H9 (cell line): ENCODE data around the gene DNASE1L2. TPM values are rescaled to one million over a fixed set of nuclear protein-coding genes. Genes with fewer than 3 reads are reported as not detected.
A peak's percentile ranks its signal among the peaks of the same experiment; 100 is the strongest.

Experiments
- DNase-seq: peaks from one replicate; pipeline ENCODE4 v3.0.0-alpha.2; 2017
- H2AFZ ChIP-seq: one replicate; pipeline ENCODE4 v1.6.1; 2013; ENCODE audit warnings: mild to moderate bottlenecking, low read length, control low read depth, moderate library complexity
- H2AK5ac ChIP-seq: 2 replicates; pipeline ENCODE4 v1.6.1; 2013; ENCODE audit warnings: low read length, control low read depth, mixed read lengths; ENCODE audit not compliant: insufficient read length
- H2BK120ac ChIP-seq: one replicate; pipeline ENCODE4 v1.6.1; 2013; ENCODE audit warnings: low read depth, mild to moderate bottlenecking, low read length, control low read depth, inconsistent platforms; ENCODE audit not compliant: poor library complexity, severe bottlenecking
- H2BK12ac ChIP-seq: 2 replicates; pipeline ENCODE4 v1.6.1; 2013; ENCODE audit warnings: low read length, control low read depth, mixed read lengths, low read depth; ENCODE audit not compliant: insufficient read length
- H2BK15ac ChIP-seq: 2 replicates; pipeline ENCODE4 v1.6.1; 2013; ENCODE audit warnings: low read depth, low read length, control low read depth
- H2BK20ac ChIP-seq: one replicate; pipeline ENCODE4 v1.6.1; 2013; ENCODE audit warnings: low read depth, mild to moderate bottlenecking, low read length, control low read depth, inconsistent platforms; ENCODE audit not compliant: poor library complexity, severe bottlenecking
- H2BK5ac ChIP-seq: 2 replicates; pipeline ENCODE4 v1.6.1; 2013; ENCODE audit warnings: low read length, control low read depth, mixed read lengths; ENCODE audit not compliant: insufficient read length
- H3K14ac ChIP-seq: 2 replicates; pipeline ENCODE4 v1.6.1; 2013; ENCODE audit warnings: low read length, control low read depth; ENCODE audit not compliant: insufficient read depth
- H3K18ac ChIP-seq: 2 replicates; pipeline ENCODE4 v1.6.1; 2013; ENCODE audit warnings: low read depth, mild to moderate bottlenecking, mixed read lengths, low read length, control low read depth; ENCODE audit not compliant: insufficient read length
- H3K23ac ChIP-seq: 2 replicates; pipeline ENCODE4 v1.6.1; 2013; ENCODE audit warnings: low read length, control low read depth, mixed read lengths, low read depth; ENCODE audit not compliant: insufficient read length
- H3K23me2 ChIP-seq: 2 replicates; pipeline ENCODE4 v1.6.1; 2013; ENCODE audit warnings: low read depth, mild to moderate bottlenecking, mixed read lengths, low read length, control low read depth; ENCODE audit not compliant: insufficient read length, poor library complexity, severe bottlenecking
- H3K27ac ChIP-seq: 2 replicates; pipeline ENCODE4 v1.5.1; 2013; ENCODE audit warnings: low read length, control low read depth, mixed read lengths, low read depth; ENCODE audit not compliant: insufficient read length
- H3K27me3 ChIP-seq: 2 replicates; pipeline ENCODE4 v1.6.1; 2013; ENCODE audit warnings: low read length, control low read depth, inconsistent platforms; ENCODE audit not compliant: insufficient read depth
- H3K4ac ChIP-seq: 2 replicates; pipeline ENCODE4 v1.6.1; 2013; ENCODE audit warnings: low read depth, mild to moderate bottlenecking, control low read depth, inconsistent platforms, low read length, moderate library complexity
- H3K4me1 ChIP-seq: 2 replicates; pipeline ENCODE4 v1.6.1; 2013; ENCODE audit warnings: low read length, control low read depth, inconsistent platforms; ENCODE audit not compliant: insufficient read depth
- H3K4me2 ChIP-seq: 2 replicates; pipeline ENCODE4 v1.6.1; 2013; ENCODE audit warnings: low read length, control low read depth, mixed read lengths; ENCODE audit not compliant: insufficient read length, insufficient read depth
- H3K56ac ChIP-seq: 2 replicates; pipeline ENCODE4 v1.6.1; 2013; ENCODE audit warnings: low read depth, mild to moderate bottlenecking, mixed read lengths, low read length, control low read depth; ENCODE audit not compliant: insufficient read length
- H3K79me1 ChIP-seq: 2 replicates; pipeline ENCODE4 v1.6.1; 2013; ENCODE audit warnings: low read depth, mild to moderate bottlenecking, moderate library complexity, low read length, control low read depth, inconsistent platforms; ENCODE audit not compliant: insufficient read depth, poor library complexity, severe bottlenecking
- H3K79me2 ChIP-seq: 2 replicates; pipeline ENCODE4 v1.6.1; 2013; ENCODE audit warnings: low read length, control low read depth, inconsistent platforms; ENCODE audit not compliant: insufficient read depth
- H3K9ac ChIP-seq: 2 replicates; pipeline ENCODE4 v1.6.1; 2013; ENCODE audit warnings: low read length, control low read depth, mixed read lengths; ENCODE audit not compliant: insufficient read length; ENCODE audit errors: extremely low read depth
- H3K9me3 ChIP-seq: one replicate; pipeline ENCODE4 v1.6.1; 2013; ENCODE audit warnings: low read depth, low read length, inconsistent platforms; ENCODE audit not compliant: control insufficient read depth
- H3T11ph ChIP-seq: one replicate; pipeline ENCODE4 v1.6.1; 2013; ENCODE audit warnings: mild to moderate bottlenecking, low read length, control low read depth, inconsistent platforms
- H4K20me1 ChIP-seq: one replicate; pipeline ENCODE4 v1.6.1; 2013; ENCODE audit not compliant: control insufficient read depth, insufficient read length, insufficient read depth
- H4K5ac ChIP-seq: 2 replicates; pipeline ENCODE4 v1.6.1; 2013; ENCODE audit warnings: low read depth, mild to moderate bottlenecking, mixed read lengths, low read length, control low read depth; ENCODE audit not compliant: insufficient read length
- H4K8ac ChIP-seq: replicated peaks from 2 replicates; pipeline ENCODE4 v1.6.1; 2013; ENCODE audit warnings: low read length, control low read depth, mixed read lengths, low read depth; ENCODE audit not compliant: insufficient read length
- H4K91ac ChIP-seq: 2 replicates; pipeline ENCODE4 v1.6.1; 2013; ENCODE audit warnings: low read depth, mild to moderate bottlenecking, moderate library complexity, mixed read lengths, low read length, control low read depth; ENCODE audit not compliant: insufficient read length
- H3K27ac Mint-ChIP-seq, 3 experiments: 2 replicates in 2 of 3; 3 replicates in 1 of 3; pipeline ENCODE4 v1.8.0; 2020 to 2021; ENCODE audit warnings: mixed read lengths in 3 of 3, mild to moderate bottlenecking in 1 of 3, moderate library complexity in 1 of 3
- H3K27me3 Mint-ChIP-seq: 2 replicates; pipeline ENCODE4 v1.8.0; 2021; ENCODE audit warnings: low read depth, mild to moderate bottlenecking, moderate library complexity, mixed read lengths
- H3K36me3 Mint-ChIP-seq, 3 experiments: 2 replicates in 2 of 3; 3 replicates in 1 of 3; pipeline ENCODE4 v1.8.0; 2020 to 2021; ENCODE audit warnings: low read depth in 3 of 3, mixed read lengths in 3 of 3; ENCODE audit not compliant: insufficient read depth in 1 of 3
- H3K4me1 Mint-ChIP-seq, 2 experiments: 2 replicates each; pipeline ENCODE4 v1.8.0; 2020; ENCODE audit warnings: mixed read lengths in 2 of 2
- H3K4me3 Mint-ChIP-seq, 2 experiments: 2 replicates in 1 of 2; 3 replicates in 1 of 2; pipeline ENCODE4 v1.8.0; 2020 to 2021; ENCODE audit warnings: mild to moderate bottlenecking in 2 of 2, mixed read lengths in 2 of 2, moderate library complexity in 1 of 2
- H3K9me3 Mint-ChIP-seq, 2 experiments: 2 replicates in 1 of 2; 3 replicates in 1 of 2; pipeline ENCODE4 v1.8.0; 2020; ENCODE audit warnings: mild to moderate bottlenecking in 2 of 2, mixed read lengths in 2 of 2, moderate library complexity in 1 of 2
- CTCF ChIP-seq: fragments of 200-600 bp; sonication (generic); conservative IDR thresholded peaks from 3 replicates; pipeline ENCODE4 v1.8.0; 2021; ENCODE audit warnings: antibody characterized with exemption, mild to moderate bottlenecking
- WGBS: extraction: QIAGEN DNeasy Blood & Tissue Kit; methylation state at CpG from one replicate; pipeline ENCODE4 v1.1.7; 2013; ENCODE audit warnings: missing lambda C conversion rate, low lambda C conversion rate, mixed read lengths; ENCODE audit not compliant: insufficient read length; ENCODE audit errors: extremely low coverage; 5-methylcytosine and 5-hydroxymethylcytosine counted together
- total RNA-seq: library from RNA; stranded (reverse); gene quantifications from 2 replicates; pipeline ENCODE4 v1.2.1, GENCODE V29; 2021

The DNASE1L2 gene
- total RNA-seq, 1 experiment from 2014 or later: 2.5 TPM

GRCh38 chr16:2235695-2236336 is 428 bp upstream of the DNASE1L2 start:
- Histone ChIP-seq H3K14ac (no peak overlapping the region), H3K18ac (no peak overlapping the region), H3K4me1 (no peaks in the 10 kb centered on the region), H4K5ac (no peak overlapping the region), H3K4ac (no peak overlapping the region), H2BK120ac (no peak overlapping the region), H3K9ac (no peak overlapping the region), H3K56ac (no peak overlapping the region), H2BK5ac (no peak overlapping the region), H3K27me3 (peaks cover 2% of the 10 kb centered on the region; the same call in 1 of the 2 replicates), H3K27ac (no peak overlapping the region), H3K9me3 (no peaks in the 10 kb centered on the region), H3T11ph (no peak overlapping the region), H3K4me2 (peak overlapping the region; percentile 67), H3K23ac (no peak overlapping the region), H2AFZ (no peak overlapping the region), H4K91ac (no peak overlapping the region), H4K8ac (no peak overlapping the region), H2BK15ac (no peak overlapping the region), H2AK5ac (no peak overlapping the region), H4K20me1 (no peaks in the 10 kb centered on the region), H3K79me2 (no peaks in the 10 kb centered on the region), H3K23me2 (peaks cover 13% of the 10 kb centered on the region), H2BK20ac (no peak overlapping the region), H2BK12ac (no peak overlapping the region), H3K79me1 (no peaks in the 10 kb centered on the region)
- H3K4me3 Mint-ChIP-seq: peak overlapping the region in 1 of 2 experiments; percentile 58; a peak in 1 of 5 replicates
- no CpG with 5 or more reads among the region's 19 CpGs for WGBS
- H3K27me3 Mint-ChIP-seq: peaks cover 16% of the 10 kb centered on the region
- no peak for DNase-seq
- H3K4me1 Mint-ChIP-seq: peaks cover 0 to 3% of the 10 kb centered on the region in 2 experiments; a peak in 1 of 4 replicates
- H3K27ac Mint-ChIP-seq: no peak overlapping the region
- peaks cover 2 to 24% (median 8%) of the 10 kb centered on the region in 3 experiments; a peak in 6 of 7 replicates for H3K36me3 Mint-ChIP-seq
- H3K9me3 Mint-ChIP-seq: no peaks in the 10 kb centered on the region
- TF ChIP-seq CTCF: no peak
